ENCODE results near the gene SLC35G6.

DNA sequence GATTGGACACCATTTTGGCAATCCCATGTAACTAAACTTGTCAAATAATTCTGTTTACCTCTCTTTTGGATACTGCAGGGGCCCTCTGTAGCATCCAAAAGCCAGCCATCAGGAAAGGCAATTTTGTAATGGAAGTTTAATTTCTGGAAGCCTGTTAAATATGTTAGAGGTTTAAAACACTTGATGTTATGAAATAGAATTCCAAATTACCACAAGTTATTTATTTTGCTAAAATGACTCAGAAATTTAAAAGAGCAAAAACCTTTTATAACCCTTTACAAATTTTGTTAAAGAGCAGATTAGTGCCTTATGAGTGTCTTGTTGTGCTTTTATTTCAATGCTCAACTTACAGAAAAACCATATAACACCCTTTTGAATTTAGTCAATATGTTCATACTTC lies 47.6 kb downstream of the SLC35G6 start:
- TF ChIP-seq, protein P1, sequence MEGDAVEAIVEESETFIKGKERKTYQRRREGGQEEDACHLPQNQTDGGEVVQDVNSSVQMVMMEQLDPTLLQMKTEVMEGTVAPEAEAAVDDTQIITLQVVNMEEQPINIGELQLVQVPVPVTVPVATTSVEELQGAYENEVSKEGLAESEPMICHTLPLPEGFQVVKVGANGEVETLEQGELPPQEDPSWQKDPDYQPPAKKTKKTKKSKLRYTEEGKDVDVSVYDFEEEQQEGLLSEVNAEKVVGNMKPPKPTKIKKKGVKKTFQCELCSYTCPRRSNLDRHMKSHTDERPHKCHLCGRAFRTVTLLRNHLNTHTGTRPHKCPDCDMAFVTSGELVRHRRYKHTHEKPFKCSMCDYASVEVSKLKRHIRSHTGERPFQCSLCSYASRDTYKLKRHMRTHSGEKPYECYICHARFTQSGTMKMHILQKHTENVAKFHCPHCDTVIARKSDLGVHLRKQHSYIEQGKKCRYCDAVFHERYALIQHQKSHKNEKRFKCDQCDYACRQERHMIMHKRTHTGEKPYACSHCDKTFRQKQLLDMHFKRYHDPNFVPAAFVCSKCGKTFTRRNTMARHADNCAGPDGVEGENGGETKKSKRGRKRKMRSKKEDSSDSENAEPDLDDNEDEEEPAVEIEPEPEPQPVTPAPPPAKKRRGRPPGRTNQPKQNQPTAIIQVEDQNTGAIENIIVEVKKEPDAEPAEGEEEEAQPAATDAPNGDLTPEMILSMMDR (IDR thresholded peaks at IDR 0.05; ENCODE audit: low read depth, low read length), result no peak
- no peak for TF ChIP-seq EZH2phosphoT487 (IDR thresholded peaks at IDR 0.05; ENCODE audit: low read depth)
